HEK293 (cell line): ENCODE measurements around the gene GID4.
"Not testable (repeated sequence)": the region's sequence is repeated elsewhere in the genome, so short reads cannot be mapped to it uniquely, and the experiment has no call there.

Experiments
- CTCF ChIP-seq: fragments of 450-650 bp; formaldehyde crosslinking; IDR thresholded peaks from 2 replicates; pipeline ENCODE4 v1.5.1; 2016; ENCODE audit warnings: missing biosample characterization, missing genetic modification characterization
- EGR2 ChIP-seq: fragments of 450-650 bp; formaldehyde crosslinking; IDR thresholded peaks from 2 replicates; pipeline ENCODE4 v1.5.1; 2016; ENCODE audit warnings: low read depth, missing biosample characterization, missing genetic modification characterization
- HOXA7 ChIP-seq: sonication (generic); formaldehyde crosslinking; IDR thresholded peaks from 2 replicates; pipeline ENCODE4 v1.8.1; 2022; ENCODE audit warnings: missing genetic modification reagents, borderline replicate concordance
- ZBTB11 ChIP-seq: fragments of 450-650 bp; formaldehyde crosslinking; conservative IDR thresholded peaks from 2 replicates; pipeline ENCODE4 v1.5.1; 2016; ENCODE audit warnings: low read depth, missing biosample characterization, missing genetic modification characterization
- ZNF423 ChIP-seq: fragments of 450-650 bp; formaldehyde crosslinking; IDR thresholded peaks from 2 replicates; pipeline ENCODE4 v1.5.1; 2016; ENCODE audit warnings: missing biosample characterization, missing genetic modification characterization
- ZNF777 ChIP-seq: fragments of 450-650 bp; formaldehyde crosslinking; IDR thresholded peaks from 2 replicates; pipeline ENCODE4 v1.5.1; 2017; ENCODE audit warnings: missing biosample characterization, missing genetic modification characterization, borderline replicate concordance
- ZSCAN18 ChIP-seq: fragments of 450-650 bp; formaldehyde crosslinking; IDR thresholded peaks from 2 replicates; pipeline ENCODE4 v1.5.1; 2016; ENCODE audit warnings: missing biosample characterization, missing genetic modification characterization
- TF ChIP-seq, protein P1 (sequence below): fragments of 450-650 bp; formaldehyde crosslinking; IDR thresholded peaks from 2 replicates; pipeline ENCODE4 v1.5.1; 2017; ENCODE audit warnings: missing biosample characterization, mild to moderate bottlenecking, missing genetic modification characterization, moderate library complexity
- TF ChIP-seq, protein P2 (sequence below): fragments of 450-650 bp; formaldehyde crosslinking; IDR thresholded peaks from 2 replicates; pipeline ENCODE4 v1.5.1; 2016; ENCODE audit warnings: missing biosample characterization, missing genetic modification characterization, borderline replicate concordance

DNA sequence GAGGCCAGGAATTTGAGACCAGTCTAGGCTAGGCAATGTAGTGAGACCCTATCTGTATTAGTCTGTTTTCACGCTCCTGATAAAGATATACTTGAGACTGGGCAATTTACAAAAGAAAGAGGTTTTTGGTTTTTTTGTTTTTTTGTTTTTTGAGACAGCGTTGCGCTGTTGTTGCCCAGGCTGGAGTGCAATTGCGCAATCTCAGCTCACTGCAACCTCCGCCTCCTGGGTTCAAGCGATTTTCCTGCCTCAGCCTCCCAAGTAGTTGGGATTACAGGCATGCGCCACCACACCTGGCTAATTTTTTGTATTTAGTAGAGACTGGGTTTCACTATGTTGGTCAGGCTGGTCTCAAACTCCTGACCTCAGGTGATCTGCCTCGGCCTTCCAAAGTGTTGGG is 43.3 kb upstream of the GID4 start:
- TF ChIP-seq, protein P1, sequence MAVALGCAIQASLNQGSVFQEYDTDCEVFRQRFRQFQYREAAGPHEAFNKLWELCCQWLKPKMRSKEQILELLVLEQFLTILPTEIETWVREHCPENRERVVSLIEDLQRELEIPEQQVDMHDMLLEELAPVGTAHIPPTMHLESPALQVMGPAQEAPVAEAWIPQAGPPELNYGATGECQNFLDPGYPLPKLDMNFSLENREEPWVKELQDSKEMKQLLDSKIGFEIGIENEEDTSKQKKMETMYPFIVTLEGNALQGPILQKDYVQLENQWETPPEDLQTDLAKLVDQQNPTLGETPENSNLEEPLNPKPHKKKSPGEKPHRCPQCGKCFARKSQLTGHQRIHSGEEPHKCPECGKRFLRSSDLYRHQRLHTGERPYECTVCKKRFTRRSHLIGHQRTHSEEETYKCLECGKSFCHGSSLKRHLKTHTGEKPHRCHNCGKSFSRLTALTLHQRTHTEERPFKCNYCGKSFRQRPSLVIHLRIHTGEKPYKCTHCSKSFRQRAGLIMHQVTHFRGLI (tag by site-specific recombination), result not testable (repeated sequence)
- TF ChIP-seq HOXA7; CTCF; ZNF423; ZNF777; EGR2 (tag by site-specific recombination); ZBTB11 (tag by site-specific recombination); ZSCAN18 (tag by site-specific recombination): not testable (repeated sequence)
- TF ChIP-seq, protein P2, sequence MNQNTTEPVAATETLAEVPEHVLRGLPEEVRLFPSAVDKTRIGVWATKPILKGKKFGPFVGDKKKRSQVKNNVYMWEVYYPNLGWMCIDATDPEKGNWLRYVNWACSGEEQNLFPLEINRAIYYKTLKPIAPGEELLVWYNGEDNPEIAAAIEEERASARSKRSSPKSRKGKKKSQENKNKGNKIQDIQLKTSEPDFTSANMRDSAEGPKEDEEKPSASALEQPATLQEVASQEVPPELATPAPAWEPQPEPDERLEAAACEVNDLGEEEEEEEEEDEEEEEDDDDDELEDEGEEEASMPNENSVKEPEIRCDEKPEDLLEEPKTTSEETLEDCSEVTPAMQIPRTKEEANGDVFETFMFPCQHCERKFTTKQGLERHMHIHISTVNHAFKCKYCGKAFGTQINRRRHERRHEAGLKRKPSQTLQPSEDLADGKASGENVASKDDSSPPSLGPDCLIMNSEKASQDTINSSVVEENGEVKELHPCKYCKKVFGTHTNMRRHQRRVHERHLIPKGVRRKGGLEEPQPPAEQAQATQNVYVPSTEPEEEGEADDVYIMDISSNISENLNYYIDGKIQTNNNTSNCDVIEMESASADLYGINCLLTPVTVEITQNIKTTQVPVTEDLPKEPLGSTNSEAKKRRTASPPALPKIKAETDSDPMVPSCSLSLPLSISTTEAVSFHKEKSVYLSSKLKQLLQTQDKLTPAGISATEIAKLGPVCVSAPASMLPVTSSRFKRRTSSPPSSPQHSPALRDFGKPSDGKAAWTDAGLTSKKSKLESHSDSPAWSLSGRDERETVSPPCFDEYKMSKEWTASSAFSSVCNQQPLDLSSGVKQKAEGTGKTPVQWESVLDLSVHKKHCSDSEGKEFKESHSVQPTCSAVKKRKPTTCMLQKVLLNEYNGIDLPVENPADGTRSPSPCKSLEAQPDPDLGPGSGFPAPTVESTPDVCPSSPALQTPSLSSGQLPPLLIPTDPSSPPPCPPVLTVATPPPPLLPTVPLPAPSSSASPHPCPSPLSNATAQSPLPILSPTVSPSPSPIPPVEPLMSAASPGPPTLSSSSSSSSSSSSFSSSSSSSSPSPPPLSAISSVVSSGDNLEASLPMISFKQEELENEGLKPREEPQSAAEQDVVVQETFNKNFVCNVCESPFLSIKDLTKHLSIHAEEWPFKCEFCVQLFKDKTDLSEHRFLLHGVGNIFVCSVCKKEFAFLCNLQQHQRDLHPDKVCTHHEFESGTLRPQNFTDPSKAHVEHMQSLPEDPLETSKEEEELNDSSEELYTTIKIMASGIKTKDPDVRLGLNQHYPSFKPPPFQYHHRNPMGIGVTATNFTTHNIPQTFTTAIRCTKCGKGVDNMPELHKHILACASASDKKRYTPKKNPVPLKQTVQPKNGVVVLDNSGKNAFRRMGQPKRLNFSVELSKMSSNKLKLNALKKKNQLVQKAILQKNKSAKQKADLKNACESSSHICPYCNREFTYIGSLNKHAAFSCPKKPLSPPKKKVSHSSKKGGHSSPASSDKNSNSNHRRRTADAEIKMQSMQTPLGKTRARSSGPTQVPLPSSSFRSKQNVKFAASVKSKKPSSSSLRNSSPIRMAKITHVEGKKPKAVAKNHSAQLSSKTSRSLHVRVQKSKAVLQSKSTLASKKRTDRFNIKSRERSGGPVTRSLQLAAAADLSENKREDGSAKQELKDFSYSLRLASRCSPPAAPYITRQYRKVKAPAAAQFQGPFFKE, result not testable (repeated sequence)
